Testis (tissue), 3 donors: Measurements from ENCODE around the gene ZNF492. TPM values are rescaled to one million over a fixed set of nuclear protein-coding genes. Genes with fewer than 3 reads are reported as not detected.

Experiments used
- DNase-seq: peaks from one replicate; pipeline ENCODE4 v3.0.0-alpha.2; 2019
- H3K27ac ChIP-seq, 2 donors: fragments of 200-600 bp; sonication (generic); one replicate each; pipeline ENCODE4 v1.5.1; 2019
- H3K27me3 ChIP-seq: fragments of 200-600 bp; sonication (generic); one replicate; pipeline ENCODE4 v1.5.1; 2019
- H3K36me3 ChIP-seq: fragments of 200-600 bp; sonication (generic); one replicate; pipeline ENCODE4 v1.5.1; 2017; ENCODE audit warnings: low read depth; ENCODE audit errors: missing control alignments
- H3K4me1 ChIP-seq: fragments of 200-600 bp; sonication (generic); one replicate; pipeline ENCODE4 v1.5.1; 2019
- H3K4me3 ChIP-seq, 2 donors: fragments of 200-600 bp; sonication (generic); one replicate each; pipeline ENCODE4 v1.5.1; 2017 to 2019
- H3K9me3 ChIP-seq: fragments of 200-600 bp; sonication (generic); one replicate; pipeline ENCODE4 v1.5.1; 2017
- POLR2A ChIP-seq: fragments of 450-650 bp; IDR thresholded peaks from one replicate; pipeline ENCODE4 v1.6.1; 2017; ENCODE audit warnings: antibody characterized with exemption, mild to moderate bottlenecking, moderate library complexity
- WGBS, 2 donors: methylation state at CpG; one replicate each; pipeline ENCODE4 v1.1.5; 2018; 5-methylcytosine and 5-hydroxymethylcytosine counted together
- intact Hi-C: fragments of 100-400 bp; cut with DNase I; formaldehyde crosslinking; loops from one replicate; pipeline ENCODE4 v1.15.1; 2023; ENCODE audit warnings: low total_unique reads
- polyA plus RNA-seq: library from polyadenylated mRNA; stranded (reverse); fragments of 350-450 nt; fragmentation: Illumina TruSeq; extraction: RNeasy Lipid Tissue Mini Kit (QIAGEN cat#74804); gene quantifications from one replicate; pipeline ENCODE4 v1.2.3, GENCODE V29; 2014; ENCODE audit warnings: low read depth, low replicate concordance; ENCODE audit not compliant: insufficient read depth
- total RNA-seq, 2 donors: library from RNA; depleted of rRNA; stranded (reverse); fragments of >200 nt; gene quantifications; one replicate each; pipeline ENCODE4 v1.2.3, GENCODE V29; 2016
- TF ChIP-seq, protein P1 (sequence below), 3 experiments: fragments of 450-650 bp in 2 of 3; fragments of 200-600 bp in 1 of 3; sonication (generic) in 1 of 3; IDR thresholded peaks; one replicate each; pipeline ENCODE4 v1.5.1; 2016 to 2019; ENCODE audit warnings: antibody characterized with exemption in 3 of 3, mild to moderate bottlenecking in 2 of 3, moderate library complexity in 1 of 3

ZNF492 gene
- total and polyA plus RNA-seq, 3 donors from 2014 or later, result 1.2 to 3.3 (median 2.7) TPM

GRCh38 chr19:22605275-22606211 lies 28.6 kb upstream of the ZNF492 start:
- DNase-seq, result no peak
- no peaks in the 10 kb centered on the region for H3K9me3 ChIP-seq
- TF ChIP-seq POLR2A, result no peak
- TF ChIP-seq, protein P1, sequence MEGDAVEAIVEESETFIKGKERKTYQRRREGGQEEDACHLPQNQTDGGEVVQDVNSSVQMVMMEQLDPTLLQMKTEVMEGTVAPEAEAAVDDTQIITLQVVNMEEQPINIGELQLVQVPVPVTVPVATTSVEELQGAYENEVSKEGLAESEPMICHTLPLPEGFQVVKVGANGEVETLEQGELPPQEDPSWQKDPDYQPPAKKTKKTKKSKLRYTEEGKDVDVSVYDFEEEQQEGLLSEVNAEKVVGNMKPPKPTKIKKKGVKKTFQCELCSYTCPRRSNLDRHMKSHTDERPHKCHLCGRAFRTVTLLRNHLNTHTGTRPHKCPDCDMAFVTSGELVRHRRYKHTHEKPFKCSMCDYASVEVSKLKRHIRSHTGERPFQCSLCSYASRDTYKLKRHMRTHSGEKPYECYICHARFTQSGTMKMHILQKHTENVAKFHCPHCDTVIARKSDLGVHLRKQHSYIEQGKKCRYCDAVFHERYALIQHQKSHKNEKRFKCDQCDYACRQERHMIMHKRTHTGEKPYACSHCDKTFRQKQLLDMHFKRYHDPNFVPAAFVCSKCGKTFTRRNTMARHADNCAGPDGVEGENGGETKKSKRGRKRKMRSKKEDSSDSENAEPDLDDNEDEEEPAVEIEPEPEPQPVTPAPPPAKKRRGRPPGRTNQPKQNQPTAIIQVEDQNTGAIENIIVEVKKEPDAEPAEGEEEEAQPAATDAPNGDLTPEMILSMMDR (IDR thresholded peaks at IDR 0.05), result no peak
- intact Hi-C loops, result no loop called here
- 83 to 85% methylated on average over 7 to 12 of the region's 12 CpGs for WGBS, 2 donors
- H3K27me3 ChIP-seq, result no peaks in the 10 kb centered on the region
- no peaks in the 10 kb centered on the region for H3K36me3 ChIP-seq
- no peak overlapping the region for H3K4me3 ChIP-seq
- no peaks in the 10 kb centered on the region for H3K4me1 ChIP-seq
- H3K27ac ChIP-seq, result no peak overlapping the region

GRCh38 chr19:22606212-22606553 lies 27.9 kb upstream of the ZNF492 start:
- H3K27me3 ChIP-seq, result no peaks in the 10 kb centered on the region
- TF ChIP-seq, protein P1 (IDR thresholded peaks at IDR 0.05), result no peak
- TF ChIP-seq POLR2A, result no peak
- no peak overlapping the region for H3K4me3 ChIP-seq
- H3K27ac ChIP-seq, result no peak overlapping the region
- intact Hi-C loops, result no loop called here
- no peak for DNase-seq
- no peaks in the 10 kb centered on the region for H3K36me3 ChIP-seq
- 72% methylated on average over 2 of the region's 2 CpGs; no CpG with 5 or more reads in 1 of the 2 donors for WGBS, 2 donors
- no peaks in the 10 kb centered on the region for H3K4me1 ChIP-seq
- H3K9me3 ChIP-seq, result no peaks in the 10 kb centered on the region

GRCh38 chr19:22606954-22607652 lies 27.0 kb upstream of the ZNF492 start:
- 79% methylated on average over 6 of the region's 6 CpGs for WGBS, 2 donors
- H3K27ac ChIP-seq, result no peak overlapping the region
- no peaks in the 10 kb centered on the region for H3K36me3 ChIP-seq
- intact Hi-C loops, result no loop called here
- no peak overlapping the region for H3K4me3 ChIP-seq
- no peak for TF ChIP-seq POLR2A
- TF ChIP-seq, protein P1 (IDR thresholded peaks at IDR 0.05), result no peak
- H3K27me3 ChIP-seq, result no peaks in the 10 kb centered on the region
- no peaks in the 10 kb centered on the region for H3K4me1 ChIP-seq
- DNase-seq, result peak; percentile 7
- H3K9me3 ChIP-seq, result no peaks in the 10 kb centered on the region

DNA sequence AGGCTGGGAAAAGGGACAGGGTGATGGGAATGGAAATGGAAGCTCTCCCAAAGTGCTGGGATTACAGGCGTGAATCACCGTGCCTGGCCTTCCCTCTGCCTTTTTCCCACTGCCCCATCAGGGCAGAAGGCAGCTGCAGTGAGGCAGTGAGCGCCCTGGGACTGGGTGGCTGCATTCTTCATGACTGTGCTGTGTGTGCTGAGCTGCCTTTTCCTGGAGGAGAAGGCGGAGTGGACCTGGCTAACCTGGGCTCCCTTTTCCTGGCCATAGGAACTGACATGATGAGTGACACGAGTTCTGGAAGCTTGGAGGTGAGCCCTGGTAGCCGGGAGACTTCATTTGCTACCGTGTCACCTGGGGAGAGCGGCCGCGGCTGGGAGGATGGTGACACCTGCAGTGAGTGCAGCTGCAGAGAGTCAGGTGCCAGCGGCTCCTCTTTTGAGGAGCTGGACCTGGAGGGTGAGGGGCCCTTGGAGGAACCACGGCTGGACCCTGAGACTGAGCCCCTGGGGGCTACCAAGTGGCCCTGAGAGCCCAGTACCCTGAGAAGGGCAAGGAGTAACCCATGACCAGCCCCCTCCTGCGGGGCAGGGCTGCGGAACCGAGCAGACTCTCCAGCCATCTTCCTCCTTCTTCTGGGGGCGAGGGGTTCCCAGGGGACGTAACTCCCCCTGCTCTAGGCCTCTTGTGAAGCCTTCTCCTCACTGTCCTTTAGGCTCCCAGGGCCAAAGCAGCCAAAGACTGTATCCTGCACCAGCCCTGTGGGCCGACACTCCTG lies 26.3 kb upstream of the ZNF492 start:
- Histone ChIP-seq H3K27ac (no peak overlapping the region), H3K9me3 (no peaks in the 10 kb centered on the region), H3K27me3 (no peaks in the 10 kb centered on the region), H3K36me3 (no peaks in the 10 kb centered on the region), H3K4me3 (no peak overlapping the region), H3K4me1 (no peaks in the 10 kb centered on the region)
- intact Hi-C loops, result no loop called here
- 69 to 78% methylated on average over 4 to 18 of the region's 18 CpGs for WGBS, 2 donors
- TF ChIP-seq, protein P1 (IDR thresholded peaks at IDR 0.05), result no peak
- no peak for TF ChIP-seq POLR2A
- DNase-seq, result peak; percentile 4
